Activated CD4-positive, CD25-positive, alpha-beta regulatory T cell treated with anti-CD3 and anti-CD28 coated beads, Interleukin-2, amount 50 U/mL, for 24 hours (primary cell): ENCODE data around the gene RRP36.

Experiments used
- ATAC-seq, 2 donors: fragments of 150-1000 bp; cut with Tn5 transposase; one replicate each; pipeline ENCODE4 v1.10.0; 2021; ENCODE audit warnings: mild to moderate bottlenecking in 1 of 2, moderate library complexity in 1 of 2

The RRP36 gene

DNA sequence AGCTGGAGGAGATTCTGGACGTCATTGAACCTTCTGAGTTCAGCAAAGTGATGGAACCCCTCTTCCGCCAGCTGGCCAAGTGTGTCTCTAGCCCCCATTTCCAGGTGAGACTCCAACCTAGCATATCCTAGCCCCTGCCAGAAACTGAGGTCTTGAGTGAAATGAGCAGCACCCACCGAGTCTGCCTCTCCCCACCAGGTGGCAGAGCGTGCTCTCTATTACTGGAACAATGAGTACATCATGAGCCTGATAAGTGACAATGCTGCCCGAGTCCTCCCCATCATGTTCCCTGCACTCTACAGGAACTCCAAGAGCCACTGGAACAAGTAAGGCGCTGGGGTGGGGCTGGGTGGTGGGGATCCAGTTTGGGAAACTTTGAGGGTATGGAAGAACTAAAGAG lies 12.3 kb upstream of the RRP36 start:
- no peak for ATAC-seq

DNA sequence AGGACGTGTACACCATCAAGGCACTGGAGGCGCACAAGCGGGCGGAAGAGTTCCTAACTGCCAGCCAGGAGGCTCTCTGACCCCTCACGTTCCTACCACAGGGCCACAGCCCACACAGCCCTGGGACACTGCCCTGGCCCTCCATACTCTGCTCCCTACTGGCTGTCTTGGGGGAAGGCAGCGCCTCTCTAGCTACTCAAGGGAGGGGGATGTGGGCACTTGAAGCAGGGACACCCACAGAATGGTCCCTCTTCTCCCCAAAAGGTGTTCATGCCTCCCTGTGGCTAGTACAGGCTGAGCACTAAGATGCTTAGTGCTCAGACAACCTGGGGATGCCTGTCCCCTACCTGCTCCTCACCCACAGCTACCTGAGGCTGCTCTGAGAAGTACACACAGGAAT lies 10.2 kb upstream of the RRP36 start:
- ATAC-seq = no peak

DNA sequence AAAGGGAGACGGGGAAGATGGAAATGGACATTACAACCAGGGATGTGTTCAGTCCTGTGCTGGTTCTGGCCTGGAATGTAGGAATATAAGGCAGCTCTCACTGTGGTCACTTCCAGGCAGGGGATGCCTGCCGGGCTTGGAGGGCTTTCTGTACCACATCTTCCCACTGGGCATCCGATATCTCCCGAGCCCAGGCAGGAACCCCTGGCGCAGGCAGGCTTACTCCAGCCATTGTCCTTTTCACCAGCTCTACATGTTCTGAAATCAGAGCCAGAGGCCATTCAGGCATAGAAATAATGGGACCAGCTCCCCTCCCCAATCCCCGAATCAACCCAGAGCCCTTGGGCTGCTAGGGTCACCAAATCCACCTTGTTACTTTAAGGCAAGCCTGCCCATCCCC lies 9.1 kb upstream of the RRP36 start:
- ATAC-seq = no peak

DNA sequence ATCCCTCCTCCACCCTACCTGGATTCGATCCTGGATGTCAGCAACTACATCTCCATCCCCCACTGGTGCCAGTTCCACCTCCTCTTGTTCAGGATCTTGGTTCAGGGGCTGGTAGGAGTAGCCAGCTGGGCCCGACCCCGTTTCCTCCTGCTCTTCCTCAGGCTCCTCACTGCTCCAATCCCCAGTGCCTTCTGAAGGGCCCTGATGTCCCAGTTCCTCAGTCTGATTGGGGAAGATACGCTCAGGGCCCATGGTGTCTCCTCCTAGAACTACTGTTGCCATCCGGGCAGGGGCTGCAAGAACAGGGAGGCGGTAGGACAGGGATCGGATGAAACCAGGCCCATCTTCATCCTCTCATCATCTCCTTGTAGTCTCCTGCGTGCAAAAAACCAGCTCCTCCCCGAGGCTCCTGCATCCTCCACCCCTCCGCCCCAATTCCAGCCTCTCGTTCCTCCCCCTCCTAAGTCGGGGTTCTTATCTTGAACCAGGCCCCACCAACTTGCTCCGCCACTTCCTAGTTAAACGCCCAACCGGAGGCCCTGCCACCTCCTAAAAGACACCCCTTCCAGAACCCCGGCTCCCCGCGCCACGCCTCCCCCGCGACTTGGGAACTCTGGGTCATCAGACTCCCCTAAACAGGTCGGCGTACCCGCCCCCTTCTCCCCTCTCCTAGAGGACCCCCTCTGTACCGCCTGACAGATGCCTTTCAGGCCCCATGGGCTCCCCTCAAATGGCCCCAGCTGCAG lies 8.2 kb upstream of the RRP36 start:
- peak; percentile 5 to 10 for ATAC-seq

DNA sequence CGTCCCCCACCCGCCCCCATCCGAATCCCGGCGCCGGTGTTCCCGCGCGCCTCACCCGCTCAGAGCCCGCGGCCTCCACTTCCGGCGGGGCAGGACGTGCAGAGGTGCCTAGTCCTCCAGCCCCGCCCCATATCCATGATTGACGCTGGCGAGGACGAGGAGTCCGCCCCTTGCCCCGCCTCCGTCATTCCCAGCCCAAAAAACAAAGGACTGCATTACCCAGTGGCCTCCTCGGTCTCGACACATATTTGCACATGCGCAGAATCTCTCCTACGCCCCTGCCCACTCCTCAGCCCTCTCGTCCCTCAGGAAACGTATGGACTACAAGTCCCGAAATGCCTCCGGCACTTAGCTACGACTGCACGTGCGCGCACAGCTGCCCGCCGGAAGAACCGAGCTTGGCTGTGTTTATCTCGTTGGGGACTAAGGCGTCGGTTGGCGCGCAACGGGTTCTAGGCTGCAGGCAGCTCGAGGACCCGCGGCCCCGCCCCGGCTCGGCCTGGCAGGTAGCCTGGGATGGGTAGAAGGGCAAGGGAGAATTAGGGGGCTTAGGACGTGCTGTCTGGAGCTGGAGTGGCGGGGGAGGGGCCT lies 7.5 kb upstream of the RRP36 start, which contains the start of the genes KLHDC3 and MEA1:
Gene KLHDC3, plus strand, starts transcription at position 407 of the 591 bp plus-strand sequence. CDS start 2,944 bp downstream, outside the sequence.
Gene MEA1, minus strand, starts transcription at position 104 of the 591 bp plus-strand sequence. CDS start 133 bp downstream, outside the sequence.
- peak; percentile 95 to 97 for ATAC-seq

DNA sequence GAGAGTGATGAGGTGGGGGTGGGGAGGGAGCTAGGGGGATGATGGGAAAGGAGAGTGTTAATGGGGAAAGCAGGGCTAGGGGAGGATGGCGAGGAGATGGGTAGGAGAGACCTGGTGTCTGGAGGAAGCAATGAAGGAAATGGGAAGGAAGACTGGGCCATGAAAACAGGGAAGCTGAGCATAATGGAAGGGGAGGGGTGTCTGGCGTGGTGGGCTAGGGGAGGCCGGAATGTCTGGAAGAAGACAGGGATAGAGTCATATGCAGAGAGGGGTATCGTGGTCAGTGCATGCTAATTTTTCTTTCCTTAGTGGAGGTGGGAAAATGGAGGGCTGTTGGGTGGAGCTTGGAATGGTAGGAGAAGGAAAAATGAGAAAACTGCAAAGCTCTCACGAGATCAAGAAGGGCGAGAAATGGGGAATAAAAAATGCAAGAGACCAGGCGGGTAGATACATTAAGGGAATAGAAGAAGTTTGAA lies 7.0 kb upstream of the RRP36 start:
- ATAC-seq = no peak

DNA sequence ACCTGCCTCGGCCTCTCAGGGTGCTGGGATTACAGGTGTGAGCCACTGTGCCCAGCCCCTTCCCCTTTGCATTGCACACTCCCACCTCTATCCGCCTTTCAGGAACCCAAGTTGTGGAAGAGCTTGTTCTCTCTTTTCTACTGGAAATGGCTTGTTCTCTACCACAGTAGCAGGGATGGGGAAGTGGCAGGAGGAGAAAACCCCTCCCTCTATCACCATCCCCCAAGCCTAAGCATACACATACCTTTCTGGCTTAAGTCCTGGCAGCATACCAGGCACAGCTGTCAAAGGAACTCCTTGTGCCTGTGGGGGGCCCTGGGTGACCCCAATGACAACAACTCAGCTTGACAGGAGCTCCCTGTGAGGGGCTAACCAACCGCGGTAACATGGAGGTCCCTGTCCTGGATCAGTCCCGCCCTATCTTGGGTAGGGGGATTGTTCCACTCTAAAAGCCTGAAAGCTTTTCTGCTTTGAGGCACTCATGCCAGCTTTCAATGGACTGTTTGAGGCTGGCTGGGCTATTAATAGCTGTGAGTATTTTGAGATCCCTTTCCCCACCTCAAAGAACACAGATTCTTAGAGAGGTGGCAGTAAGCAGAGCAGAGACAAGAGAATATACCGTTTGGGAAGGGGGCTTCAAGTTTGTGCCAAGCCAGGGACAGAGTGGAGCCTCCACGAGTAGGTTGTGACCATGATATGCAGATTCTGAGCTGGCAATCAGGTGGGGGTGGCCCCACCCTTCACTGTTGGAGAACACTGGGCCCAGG lies 5.1 kb upstream of the RRP36 start:
- ATAC-seq = no peak

DNA sequence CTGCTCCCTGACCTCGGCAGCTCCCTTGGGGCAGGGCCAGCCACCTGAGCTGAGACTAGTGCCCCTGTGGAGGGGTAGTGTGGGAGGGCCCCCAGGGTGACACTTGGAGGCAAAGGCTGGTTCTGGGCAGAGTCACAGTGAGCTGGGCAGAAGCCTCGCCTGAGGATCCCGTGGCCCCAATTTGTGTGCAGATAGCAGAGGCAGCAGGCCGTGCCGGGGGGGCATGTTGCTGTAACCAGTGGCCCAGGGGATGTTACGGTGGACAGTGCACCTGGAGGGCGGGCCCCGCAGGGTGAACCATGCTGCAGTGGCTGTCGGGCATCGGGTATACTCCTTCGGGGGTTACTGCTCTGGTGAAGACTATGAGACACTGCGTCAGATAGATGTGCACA lies 4.5 kb upstream of the RRP36 start:
- ATAC-seq = no peak

DNA sequence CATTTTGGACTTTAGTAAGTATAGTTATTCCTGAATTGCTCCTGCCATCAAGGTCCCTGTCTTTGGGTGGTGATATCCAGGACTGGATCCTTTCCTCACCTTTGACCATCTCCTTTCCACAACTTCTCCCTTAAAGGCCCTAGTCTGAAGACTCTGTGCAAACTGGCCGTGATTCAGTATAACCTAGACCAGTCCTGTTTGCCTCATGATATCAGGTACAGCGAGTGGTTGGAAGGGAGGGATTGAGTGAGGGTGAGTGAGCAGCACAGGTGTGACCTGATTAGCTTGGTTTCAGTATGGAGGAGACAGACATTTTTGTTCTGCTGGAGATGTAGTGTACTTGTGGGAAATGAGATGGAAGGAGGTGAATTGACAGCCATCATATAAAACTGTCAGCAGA lies 2.3 kb upstream of the RRP36 start:
- ATAC-seq = no peak

DNA sequence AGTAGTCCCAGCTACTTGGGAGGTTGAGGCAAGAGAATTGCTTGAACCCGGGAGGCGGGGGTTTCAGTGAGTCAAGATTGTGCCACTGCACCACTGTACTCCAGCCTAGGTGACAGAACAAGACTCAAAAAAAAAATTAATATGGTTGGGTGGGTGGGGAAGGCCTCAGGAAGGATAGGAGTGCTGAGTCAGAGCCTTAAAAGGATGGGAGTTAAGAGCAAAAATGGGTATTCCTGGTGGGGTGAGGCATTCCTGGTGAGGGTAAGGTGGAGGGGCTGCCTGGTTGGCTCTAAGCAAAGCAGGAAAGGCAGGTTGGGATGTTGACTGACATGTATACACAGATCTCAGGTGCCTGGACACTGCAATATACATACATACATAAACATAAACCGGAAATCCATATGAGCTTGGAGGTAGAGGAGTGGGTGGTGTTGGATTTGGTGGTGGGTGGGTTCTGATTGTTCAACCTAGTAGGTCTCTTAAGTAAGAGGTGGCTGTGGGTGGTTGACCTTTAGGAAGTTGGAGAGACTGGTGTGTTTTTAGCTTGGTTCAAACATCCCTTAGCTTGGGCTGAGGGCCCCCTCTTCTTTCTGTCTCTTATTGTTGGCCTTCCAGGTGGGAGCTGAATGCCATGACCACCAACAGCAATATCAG lies 1.2 kb upstream of the RRP36 start:
- no peak for ATAC-seq

DNA sequence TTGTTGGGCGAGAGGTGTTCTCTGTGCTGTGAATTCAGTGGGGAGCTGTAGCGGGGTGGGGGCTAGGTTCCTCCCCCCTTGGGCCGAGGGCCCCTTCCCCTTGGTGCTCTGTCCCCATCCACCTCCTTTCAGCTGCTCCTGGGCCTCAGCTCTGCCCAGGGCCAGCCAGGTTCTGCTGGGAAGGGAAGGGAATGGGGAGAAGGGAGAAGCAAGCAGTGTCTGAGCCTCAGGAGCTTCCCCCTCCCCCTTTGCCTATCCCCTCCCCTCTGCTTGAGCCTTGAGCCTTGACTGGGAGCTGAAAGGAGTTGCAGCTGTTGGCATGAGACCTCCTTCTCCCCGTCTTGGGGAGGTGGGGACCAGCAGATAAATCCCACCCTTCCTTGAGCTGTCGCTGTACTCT lies 576 bp upstream of the RRP36 start:
- no peak for ATAC-seq

DNA sequence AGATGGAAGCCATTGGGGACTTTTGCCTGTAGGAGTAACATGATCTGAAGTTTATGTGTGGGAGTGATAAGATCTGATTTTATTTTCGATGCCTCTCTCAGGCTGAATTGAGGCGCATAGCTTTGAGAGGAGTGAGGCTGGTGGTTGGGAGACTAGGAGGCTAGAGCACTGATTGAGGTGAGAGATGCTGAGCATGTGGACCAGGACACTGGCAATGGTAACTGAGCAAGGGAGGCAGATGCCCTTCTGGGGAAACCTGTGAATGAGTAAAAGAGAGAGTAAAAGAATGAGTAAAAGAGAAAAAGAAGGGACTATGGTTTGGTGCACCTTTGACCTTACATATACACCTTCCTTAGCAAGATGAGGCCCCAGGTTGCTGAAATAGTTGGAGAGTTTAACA lies 3.0 kb downstream of the RRP36 start:
- no peak for ATAC-seq

DNA sequence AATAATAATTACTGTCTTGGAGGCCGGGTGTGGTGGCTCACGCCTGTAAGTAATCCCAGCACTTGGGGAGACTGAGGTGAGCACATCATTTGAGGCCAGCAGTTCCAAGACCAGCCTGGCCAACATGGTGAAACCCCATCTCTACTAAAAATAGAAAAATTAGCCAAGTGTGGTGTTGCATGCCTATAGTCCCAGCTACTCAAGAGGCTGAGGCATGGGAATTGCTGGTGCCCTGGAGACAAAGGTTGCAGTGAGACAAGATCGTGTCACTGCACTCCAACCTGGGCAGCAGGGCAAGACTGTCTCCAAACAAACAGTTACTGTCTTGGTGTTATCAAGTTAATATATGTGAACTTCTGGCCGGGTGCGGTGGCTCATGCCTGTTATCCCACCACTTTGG lies 4.9 kb downstream of the RRP36 start:
- ATAC-seq = no peak

DNA sequence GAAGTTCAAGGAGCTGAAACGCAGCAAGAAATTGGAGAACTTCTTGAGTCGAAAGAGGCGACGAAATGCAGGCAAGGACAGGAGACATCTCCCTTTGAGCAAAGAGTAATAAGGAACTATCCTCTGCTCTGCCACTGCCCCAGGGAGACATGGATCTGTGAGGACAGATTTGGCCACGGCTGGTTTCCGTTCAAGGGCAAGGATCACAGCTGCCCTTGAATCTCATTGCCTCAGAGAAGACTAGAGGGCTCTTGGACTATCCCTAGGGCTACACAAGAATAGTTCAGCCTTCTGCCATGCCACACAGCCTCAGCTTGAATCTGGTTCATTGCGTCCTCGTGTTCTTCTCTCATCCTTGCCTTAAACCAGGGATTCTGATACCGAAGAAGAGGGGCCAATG lies 7.7 kb downstream of the RRP36 start:
- no peak for ATAC-seq

DNA sequence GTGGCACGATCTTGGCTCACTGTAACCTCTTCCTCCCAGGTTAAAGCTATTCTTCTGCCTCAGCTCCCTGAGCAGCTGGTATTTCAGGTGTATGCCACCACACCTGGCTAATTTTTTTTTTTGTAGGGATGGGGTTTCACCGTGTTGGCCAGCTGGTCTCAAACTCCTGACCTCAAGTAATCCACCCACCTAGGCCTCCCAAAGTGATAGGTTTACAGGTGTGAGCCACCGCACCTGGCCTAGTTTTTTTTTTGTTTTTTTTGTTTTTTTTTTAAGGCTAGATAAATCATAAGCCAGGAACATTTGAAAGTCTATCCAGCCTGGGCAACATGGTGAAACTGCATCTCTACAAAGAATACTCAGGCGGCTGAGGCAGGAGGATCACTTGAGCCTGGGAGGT lies 10.9 kb downstream of the RRP36 start:
- no peak for ATAC-seq

DNA sequence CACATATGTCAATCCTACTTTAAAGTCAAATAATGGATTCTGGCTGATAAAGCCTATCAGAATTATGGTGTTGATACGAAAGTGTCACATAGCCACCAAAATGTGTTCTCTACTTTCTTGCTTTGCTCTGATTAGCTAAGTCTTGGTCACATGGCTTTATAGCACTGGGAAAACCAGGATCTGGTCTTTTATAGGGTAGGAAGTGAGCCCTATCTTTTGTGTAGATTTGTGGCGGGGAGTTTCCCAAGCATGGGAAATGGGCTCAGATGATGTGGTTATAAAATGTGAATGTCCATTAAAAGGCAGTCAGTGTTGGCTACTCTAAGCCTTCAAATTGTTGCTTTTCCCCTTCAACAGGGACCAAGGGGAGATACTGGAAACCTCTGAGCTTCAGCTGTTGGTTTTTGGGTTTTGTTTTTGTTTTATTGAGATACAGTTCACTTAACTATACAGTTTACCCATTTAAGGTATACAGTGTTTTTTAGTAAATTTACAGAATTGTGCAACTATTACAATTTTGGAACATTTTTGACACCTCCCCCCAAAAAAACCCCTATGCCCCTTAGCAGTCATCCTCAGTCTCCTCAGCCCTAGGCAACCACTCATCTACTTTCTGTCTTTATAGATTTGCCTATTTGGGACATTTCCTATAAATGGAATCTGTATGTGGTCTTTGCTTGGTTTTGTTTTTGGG lies 12.2 kb downstream of the RRP36 start:
- no peak for ATAC-seq

DNA sequence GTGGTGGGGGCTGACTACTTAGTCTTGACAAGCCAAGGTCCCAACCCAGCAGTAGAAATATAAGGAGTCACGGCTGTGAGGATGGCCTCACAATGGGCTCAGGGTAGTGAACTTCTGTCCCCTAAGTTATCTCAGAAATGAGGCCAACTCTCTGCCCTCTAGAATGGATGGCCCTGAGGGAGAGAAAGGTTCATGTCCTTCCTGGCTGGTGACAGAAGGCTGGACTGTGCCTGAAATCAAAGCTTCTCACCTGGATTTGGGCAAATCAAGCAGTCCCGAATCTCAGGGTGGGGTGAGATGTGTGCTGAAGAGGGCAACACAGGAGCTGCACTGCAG lies 12.7 kb downstream of the RRP36 start:
- ATAC-seq = no peak

DNA sequence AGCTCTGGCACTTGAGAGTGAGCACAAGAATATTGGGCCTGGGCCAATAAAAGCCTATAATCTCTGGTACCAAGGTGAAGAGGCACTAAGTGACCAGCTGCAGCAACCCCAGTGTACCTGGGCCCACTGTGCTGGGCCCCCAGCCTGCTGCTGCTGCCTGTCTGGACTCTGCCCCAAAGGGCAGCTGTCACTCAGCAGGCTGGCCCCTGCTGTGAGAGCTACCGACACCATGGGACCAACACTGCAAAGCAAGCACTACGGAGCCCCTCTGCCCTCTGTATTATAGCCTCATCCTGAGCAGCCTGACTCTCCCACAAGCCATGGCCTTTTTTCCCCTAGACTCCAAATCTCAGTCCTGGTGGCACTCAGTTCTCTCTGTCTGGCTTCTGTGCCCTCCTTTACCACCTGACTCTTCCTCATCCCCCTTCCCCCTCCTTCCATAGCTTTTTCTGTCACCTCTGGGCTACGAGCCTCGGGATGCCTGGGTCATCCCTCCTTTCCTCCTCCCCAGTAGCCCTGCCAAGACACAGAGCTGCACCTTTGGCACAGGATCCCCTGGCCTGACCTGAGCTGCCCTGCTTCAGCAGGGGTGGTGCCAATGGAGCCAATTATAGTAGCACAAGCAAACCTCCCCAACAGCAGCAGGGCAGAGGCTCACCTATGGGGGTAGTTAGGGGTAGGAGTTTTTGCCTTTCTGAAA lies 14.2 kb downstream of the RRP36 start:
- ATAC-seq = no peak

DNA sequence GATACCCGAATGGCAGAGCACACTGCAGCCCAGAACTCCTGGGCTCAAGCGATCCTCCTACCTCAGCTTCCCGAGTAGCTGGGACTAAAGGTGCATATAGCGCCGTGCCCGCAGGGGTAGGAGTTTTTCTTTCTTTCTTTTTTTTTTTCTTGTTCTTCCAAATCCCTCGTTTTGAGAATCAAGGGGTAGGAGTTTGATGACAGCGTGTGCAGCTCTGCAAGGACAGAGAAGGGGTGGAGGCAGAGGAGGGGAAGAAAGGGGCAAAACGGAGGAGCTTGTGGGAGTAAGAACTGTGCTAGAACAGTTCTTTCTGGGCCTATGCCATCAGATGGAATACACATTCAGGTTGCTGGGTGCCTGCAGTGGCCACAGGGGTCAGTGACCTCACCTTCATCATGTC lies 15.3 kb downstream of the RRP36 start:
- no peak for ATAC-seq

DNA sequence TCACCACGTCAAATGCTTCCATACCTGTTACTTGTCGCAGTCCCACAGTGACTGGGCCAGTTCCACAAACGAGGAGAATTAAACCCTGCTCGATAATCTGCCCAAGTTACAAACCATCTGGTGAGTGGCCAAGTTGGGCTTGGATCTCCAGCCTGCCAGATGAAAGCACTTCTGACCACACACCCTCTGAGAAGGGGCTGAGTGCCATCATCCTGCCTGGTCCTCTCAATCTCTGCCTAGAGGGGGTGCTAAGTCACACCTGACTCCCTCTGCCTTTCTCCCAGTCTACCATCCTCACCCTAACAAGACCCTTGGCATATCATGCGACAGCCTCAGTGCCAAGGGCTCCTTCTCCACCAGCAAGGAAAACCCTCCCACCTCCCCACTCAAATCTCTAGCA lies 15.8 kb downstream of the RRP36 start:
- no peak for ATAC-seq

DNA sequence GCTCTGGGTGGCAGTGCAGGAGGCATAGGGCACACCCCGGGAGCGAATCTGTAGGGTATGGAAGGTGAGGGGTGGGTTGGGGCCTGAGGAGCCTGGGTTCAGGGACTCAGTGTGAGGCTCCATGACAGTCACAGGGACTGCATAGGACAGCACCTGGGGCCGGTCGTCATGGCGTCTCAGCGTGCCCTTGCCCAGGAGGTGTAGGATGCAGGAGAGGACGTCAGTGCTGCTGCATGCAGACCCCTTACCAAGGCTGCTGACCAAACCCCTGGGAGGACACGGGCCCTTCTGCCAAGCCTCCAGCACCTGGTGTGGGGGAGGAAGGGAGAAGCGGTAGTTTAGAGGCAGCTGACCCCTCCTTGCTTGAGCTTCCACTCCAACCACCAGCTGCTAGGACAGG lies 16.3 kb downstream of the RRP36 start:
- no peak for ATAC-seq

DNA sequence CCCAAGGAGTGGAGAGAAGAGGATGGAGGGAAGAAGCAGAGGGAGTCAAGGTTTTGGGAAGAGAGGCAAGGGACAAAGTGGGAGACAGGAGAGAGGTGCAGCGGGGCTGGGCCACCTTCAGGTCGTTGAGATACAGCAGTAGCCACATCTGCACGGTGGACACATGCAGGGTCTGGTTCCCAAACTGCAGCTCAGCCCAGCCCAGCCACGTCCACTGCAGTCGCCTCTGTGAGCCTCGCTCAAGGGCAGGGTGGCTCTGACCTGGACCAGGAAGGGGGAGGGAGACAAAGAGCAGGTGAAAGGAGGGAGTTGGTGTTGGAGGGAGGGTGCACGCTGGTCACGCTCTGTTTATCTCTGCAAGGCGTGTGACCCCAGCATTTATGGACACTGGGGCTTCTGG lies 17.3 kb downstream of the RRP36 start:
- ATAC-seq = no peak
